ENCODE results near the gene RNF208.

Gene RNF208

DNA sequence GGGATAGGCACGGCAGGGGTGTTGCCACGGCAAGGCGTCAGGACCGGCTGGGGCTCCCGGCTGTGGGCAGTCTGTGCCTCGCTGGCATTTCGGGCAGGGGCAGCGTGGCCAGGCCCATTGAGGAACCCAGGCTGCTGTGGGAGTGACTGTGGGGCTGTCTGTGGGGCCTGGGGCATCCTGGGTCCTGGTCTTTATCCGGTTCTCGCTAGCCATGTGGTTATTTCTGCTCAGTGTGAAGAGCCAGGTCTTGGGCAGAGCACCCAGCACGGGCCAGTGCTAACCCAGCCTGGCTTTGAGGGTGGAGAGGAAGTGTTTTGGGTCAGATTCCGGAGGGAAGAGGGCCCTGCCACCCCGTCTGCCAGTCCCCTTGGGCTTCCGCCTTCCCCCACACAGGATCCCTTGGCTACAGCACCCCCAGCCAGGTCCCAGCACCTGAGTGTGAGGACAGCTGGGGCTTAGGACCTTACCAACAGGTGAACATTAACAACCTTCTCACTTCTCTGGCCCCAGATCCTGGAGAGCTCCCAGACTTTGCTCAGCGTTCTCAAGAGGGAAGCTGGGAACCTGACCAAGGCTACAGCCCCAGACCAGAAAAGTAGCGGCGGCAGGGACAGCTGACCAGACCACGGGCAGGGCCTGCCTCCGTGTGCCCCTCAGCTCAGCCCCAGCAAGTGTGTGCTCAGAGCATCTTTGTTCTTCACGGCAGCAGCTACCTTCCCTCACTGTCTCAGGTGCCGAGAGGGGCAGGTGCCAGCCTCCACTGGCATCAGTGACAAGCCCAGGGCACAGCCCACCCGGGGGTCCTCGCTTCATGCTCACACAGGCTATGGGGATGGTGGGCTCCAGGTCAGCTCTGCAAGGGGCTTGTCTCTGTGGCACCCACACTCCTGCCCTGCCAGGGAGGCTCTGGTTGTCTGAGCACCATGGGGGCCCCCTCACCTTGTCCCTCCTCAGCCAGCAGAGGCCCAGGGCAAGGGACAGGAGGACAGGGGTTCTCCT is 32.4 kb downstream of the RNF208 start:
- H3K36me3 ChIP-seq (ENCODE audit: control insufficient read depth, insufficient read depth, low read length, severe bottlenecking) = peaks cover 34% of the 10 kb centered on the region
- DNase-seq (ENCODE audit: low read depth) = no peak

DNA sequence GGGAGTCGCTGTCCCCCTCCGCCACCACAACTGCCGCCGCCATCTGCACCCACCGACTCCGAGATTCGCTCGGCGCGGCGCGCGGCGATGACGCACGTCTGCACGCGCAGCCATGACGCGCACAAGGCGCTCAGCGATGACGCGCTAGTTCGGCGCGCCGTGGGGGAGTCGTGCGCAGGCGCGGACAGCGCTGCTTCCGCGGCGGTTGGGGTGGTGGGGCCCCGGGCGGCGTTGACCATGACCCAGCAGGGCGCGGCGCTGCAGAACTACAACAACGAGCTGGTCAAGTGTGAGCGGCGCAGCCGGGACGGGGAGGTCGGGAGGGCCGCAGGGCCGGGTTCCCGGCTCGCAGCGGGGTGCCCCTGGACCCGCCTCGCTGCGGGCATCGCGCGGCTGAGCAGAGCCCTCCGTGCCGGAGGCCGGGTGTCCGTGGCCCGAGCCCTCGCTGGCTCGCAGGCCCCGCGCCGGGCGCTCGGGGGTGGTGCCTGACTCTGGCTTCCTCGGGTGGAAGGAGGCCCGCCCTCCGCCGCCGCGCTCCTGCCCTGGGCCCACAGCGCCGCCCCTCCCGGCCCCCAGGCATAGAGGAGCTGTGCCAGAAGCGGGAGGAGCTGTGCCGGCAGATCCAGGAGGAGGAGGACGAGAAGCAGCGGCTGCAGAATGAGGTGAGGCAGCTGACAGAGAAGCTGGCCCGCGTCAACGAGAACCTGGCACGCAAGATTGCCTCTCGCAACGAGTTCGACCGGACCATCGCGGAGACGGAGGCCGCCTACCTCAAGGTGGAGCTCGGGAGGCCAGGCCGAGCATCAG is 33.3 kb downstream of the RNF208 start, which contains the start of the genes ANAPC2 and SSNA1:
Gene ANAPC2 (minus strand): TSS at position 71 of the 807 bp plus-strand sequence. CDS start 28 bp downstream, at position 43.
Gene SSNA1 (plus strand): TSS at position 187 of the 807 bp plus-strand sequence. CDS start 51 bp downstream, at position 238.
- peak; percentile 96 for DNase-seq (ENCODE audit: low read depth)
- Histone ChIP-seq H3K9ac (ENCODE audit: low read length) (peak within 1 kb of the TSS; percentile 99), H3K36me3 (ENCODE audit: control insufficient read depth, insufficient read depth, low read length, severe bottlenecking) (peaks cover 43% of the 10 kb centered on the region), H3K4me1 (ENCODE audit: control insufficient read depth, insufficient read depth, low read length) (peaks cover 31% of the 10 kb centered on the region), H3K27me3 (replicated peaks; ENCODE audit: control insufficient read depth, insufficient read depth, low read length) (no peaks in the 10 kb centered on the region), H3K4me3 (ENCODE audit: low read length) (peak within 1 kb of the TSS; percentile 99), H3K9me3 (ENCODE audit: control insufficient read depth, low read length) (no peaks in the 10 kb centered on the region)

More for the DNA sequence above, 32.4 kb downstream of the RNF208 start:
- H3K27me3 ChIP-seq (replicated peaks; ENCODE audit: control insufficient read depth, insufficient read depth, low read length) = no peaks in the 10 kb centered on the region
- H3K9ac ChIP-seq (ENCODE audit: low read length) = peak overlapping the region; percentile 99
- peak overlapping the region; percentile 99 for H3K4me3 ChIP-seq (ENCODE audit: low read length)
- no peaks in the 10 kb centered on the region for H3K9me3 ChIP-seq (ENCODE audit: control insufficient read depth, low read length)
- peaks cover 31% of the 10 kb centered on the region for H3K4me1 ChIP-seq (ENCODE audit: control insufficient read depth, insufficient read depth, low read length)

DNA sequence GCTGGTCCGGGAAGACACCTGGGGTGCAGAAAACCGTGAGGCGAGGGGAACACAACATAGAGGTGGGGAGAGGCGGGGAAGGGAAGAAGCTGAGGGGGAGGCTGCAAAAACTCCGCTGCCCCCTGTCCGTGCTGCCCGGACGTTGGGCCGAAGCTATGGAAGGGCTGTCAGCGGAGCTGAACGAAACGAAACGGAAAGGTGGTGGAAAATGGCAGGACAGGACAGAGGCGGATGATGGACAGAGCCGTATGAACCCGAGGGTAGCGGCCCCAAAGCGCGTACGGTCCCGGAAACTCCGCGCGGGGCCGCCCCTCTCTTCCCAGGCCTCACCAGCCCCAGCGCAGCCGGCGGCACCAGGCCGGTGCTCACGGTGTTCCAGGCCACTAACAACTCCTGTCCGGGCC is 34.0 kb downstream of the RNF208 start:
- Histone ChIP-seq H3K4me1 (ENCODE audit: control insufficient read depth, insufficient read depth, low read length) (peaks cover 31% of the 10 kb centered on the region), H3K9ac (ENCODE audit: low read length) (peak overlapping the region; percentile 99), H3K27me3 (replicated peaks; ENCODE audit: control insufficient read depth, insufficient read depth, low read length) (no peaks in the 10 kb centered on the region), H3K36me3 (ENCODE audit: control insufficient read depth, insufficient read depth, low read length, severe bottlenecking) (peaks cover 49% of the 10 kb centered on the region), H3K4me3 (ENCODE audit: low read length) (peak overlapping the region; percentile 99), H3K9me3 (ENCODE audit: control insufficient read depth, low read length) (no peaks in the 10 kb centered on the region)
- no peak for DNase-seq (ENCODE audit: low read depth)

DNA sequence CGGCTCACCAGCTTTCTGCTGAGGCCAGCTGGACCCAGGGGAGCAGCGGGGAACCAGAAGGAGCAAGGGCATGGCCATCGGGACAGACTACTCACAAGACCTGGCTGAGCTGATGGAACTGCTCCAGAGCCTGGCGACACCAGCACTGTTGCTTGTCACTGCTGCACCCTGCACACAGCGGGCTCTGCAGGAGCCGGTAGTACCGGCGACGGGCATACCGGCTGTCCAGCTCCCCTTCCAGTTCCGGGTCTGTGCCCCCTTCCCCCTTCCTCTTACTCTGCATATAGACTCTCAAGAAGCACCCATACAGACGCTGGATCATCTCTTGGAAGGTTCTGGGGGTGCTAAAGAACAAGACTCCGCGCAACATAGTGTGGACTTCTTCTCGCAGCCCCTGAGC is 34.7 kb downstream of the RNF208 start:
- Histone ChIP-seq H3K4me3 (ENCODE audit: low read length) (peak overlapping the region; percentile 99), H3K9me3 (ENCODE audit: control insufficient read depth, low read length) (no peaks in the 10 kb centered on the region), H3K9ac (ENCODE audit: low read length) (peak overlapping the region; percentile 99), H3K4me1 (ENCODE audit: control insufficient read depth, insufficient read depth, low read length) (peaks cover 31% of the 10 kb centered on the region), H3K36me3 (ENCODE audit: control insufficient read depth, insufficient read depth, low read length, severe bottlenecking) (peaks cover 56% of the 10 kb centered on the region), H3K27me3 (replicated peaks; ENCODE audit: control insufficient read depth, insufficient read depth, low read length) (no peaks in the 10 kb centered on the region)
- no peak for DNase-seq (ENCODE audit: low read depth)

DNA sequence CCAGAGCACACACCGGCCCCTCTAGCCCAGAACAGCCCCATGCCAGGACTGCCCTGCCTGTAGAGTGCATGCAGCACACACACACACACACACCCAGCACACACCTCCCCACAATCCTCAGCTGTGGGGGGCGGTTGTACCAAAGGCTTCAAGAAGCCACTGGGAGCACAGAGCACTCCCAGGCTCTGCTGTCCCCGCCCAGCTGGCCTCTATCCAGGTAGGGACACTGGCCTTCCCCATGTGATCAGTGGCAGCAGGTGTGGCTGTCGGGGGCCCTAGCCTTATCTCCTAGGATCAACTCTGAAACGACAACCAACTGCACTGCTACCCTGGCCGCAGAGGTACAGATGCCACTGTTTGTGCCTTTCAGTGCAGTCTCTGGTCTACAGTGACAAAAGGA is 35.7 kb downstream of the RNF208 start:
- Histone ChIP-seq H3K4me1 (ENCODE audit: control insufficient read depth, insufficient read depth, low read length) (peaks cover 31% of the 10 kb centered on the region), H3K4me3 (ENCODE audit: low read length) (no peak overlapping the region), H3K9ac (ENCODE audit: low read length) (no peak overlapping the region), H3K36me3 (ENCODE audit: control insufficient read depth, insufficient read depth, low read length, severe bottlenecking) (peaks cover 55% of the 10 kb centered on the region), H3K9me3 (ENCODE audit: control insufficient read depth, low read length) (no peaks in the 10 kb centered on the region), H3K27me3 (replicated peaks; ENCODE audit: control insufficient read depth, insufficient read depth, low read length) (no peaks in the 10 kb centered on the region)
- DNase-seq (ENCODE audit: low read depth) = no peak

DNA sequence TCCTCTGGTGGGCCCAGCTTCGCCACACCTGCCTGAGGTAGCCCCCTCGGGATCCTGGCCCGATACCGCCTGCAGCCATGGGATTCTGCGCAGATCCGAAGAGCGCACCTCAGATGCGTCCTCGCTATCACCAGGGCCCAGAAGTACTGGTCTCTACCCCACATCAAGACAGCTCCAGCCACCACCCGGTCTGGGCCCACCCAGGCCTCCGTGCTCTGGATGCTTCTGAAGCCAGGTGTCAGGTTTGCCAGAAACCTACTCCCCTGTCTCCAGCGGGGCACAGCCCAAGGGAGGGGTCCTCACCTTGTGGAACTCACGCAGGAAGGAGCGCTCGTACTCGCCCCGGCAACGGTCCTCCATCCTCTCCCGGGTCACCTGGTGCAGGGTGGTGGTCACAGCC is 36.1 kb downstream of the RNF208 start:
- Histone ChIP-seq H3K9me3 (ENCODE audit: control insufficient read depth, low read length) (no peaks in the 10 kb centered on the region), H3K4me1 (ENCODE audit: control insufficient read depth, insufficient read depth, low read length) (peaks cover 31% of the 10 kb centered on the region), H3K36me3 (ENCODE audit: control insufficient read depth, insufficient read depth, low read length, severe bottlenecking) (peaks cover 55% of the 10 kb centered on the region), H3K9ac (ENCODE audit: low read length) (no peak overlapping the region), H3K27me3 (replicated peaks; ENCODE audit: control insufficient read depth, insufficient read depth, low read length) (no peaks in the 10 kb centered on the region), H3K4me3 (ENCODE audit: low read length) (no peak overlapping the region)
- DNase-seq (ENCODE audit: low read depth) = no peak

DNA sequence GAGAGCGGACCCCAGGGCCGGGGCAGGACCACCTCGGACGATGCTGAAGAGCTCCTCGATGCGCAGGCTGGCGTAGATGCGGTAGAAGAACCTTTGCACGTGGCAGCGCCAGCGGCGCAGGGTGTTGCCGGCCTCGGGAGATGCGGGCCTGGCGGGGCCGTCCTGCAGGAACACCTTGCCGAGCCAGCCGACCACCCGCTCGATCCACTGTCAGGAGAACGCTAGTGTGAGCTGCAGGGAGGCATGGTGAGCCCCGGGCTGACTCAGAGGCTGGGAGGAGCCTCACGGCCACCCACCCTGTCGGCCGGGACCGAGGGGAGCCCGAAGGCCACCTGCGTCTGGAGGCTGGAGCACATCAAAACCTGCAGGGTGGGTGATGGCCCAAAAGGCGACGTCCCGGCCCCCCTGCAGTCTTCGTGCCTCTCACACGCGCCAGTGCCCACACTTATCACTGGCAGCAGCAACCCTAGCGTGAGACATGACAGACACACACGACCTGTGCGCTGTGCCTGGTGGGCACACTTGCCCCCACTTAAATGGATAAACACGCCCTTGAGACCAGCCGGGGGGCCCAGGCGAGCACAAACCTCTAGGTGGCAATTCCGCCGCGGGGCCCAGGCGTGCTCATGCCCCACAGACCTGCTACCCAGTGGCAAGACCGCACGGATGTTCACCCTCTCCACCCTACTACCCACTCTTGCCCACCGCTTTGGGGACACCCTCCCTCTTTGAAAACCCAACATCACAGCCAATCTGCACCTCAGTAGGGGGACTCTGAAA is 37.0 kb downstream of the RNF208 start:
- Histone ChIP-seq H3K4me3 (ENCODE audit: low read length) (no peak overlapping the region), H3K9ac (ENCODE audit: low read length) (no peak overlapping the region), H3K9me3 (ENCODE audit: control insufficient read depth, low read length) (no peaks in the 10 kb centered on the region), H3K27me3 (replicated peaks; ENCODE audit: control insufficient read depth, insufficient read depth, low read length) (no peaks in the 10 kb centered on the region), H3K36me3 (ENCODE audit: control insufficient read depth, insufficient read depth, low read length, severe bottlenecking) (peaks cover 55% of the 10 kb centered on the region), H3K4me1 (ENCODE audit: control insufficient read depth, insufficient read depth, low read length) (peaks cover 29% of the 10 kb centered on the region)
- DNase-seq (ENCODE audit: low read depth) = no peak

DNA sequence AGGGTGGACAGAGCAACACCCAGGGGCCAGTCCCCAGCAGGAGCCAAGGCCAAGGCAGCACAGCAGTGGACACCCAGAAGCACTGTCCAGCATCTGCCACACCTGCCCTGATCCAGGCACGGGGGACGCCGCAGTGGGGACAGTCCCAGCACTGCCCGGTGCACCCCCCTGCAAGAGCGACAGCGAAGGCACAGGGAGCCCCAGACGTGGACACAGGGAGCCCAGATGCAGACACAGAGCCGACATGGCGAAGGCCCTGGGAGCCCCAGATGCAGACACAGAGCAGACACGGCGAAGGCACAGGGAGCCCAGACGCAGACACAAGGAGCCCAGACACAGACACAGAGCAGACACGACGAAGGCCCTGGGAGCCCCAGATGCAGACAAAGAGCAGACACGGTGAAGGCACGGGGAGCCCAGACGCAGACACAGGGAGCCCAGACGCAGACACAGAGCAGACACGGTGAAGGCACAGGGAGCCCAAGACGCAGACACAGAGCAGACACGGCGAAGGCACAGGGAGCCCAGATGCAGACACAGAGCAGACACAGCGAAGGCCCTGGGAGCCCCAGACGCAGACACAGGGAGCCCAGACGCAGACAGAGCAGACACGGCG is 38.0 kb downstream of the RNF208 start:
- no peak for DNase-seq (ENCODE audit: low read depth)
- no peak overlapping the region for H3K4me3 ChIP-seq (ENCODE audit: low read length)
- no peaks in the 10 kb centered on the region for H3K9me3 ChIP-seq (ENCODE audit: control insufficient read depth, low read length)
- H3K9ac ChIP-seq (ENCODE audit: low read length) = no peak overlapping the region
- H3K36me3 ChIP-seq (ENCODE audit: control insufficient read depth, insufficient read depth, low read length, severe bottlenecking) = peaks cover 61% of the 10 kb centered on the region
- H3K27me3 ChIP-seq (replicated peaks; ENCODE audit: control insufficient read depth, insufficient read depth, low read length) = no peaks in the 10 kb centered on the region
- H3K4me1 ChIP-seq (ENCODE audit: control insufficient read depth, insufficient read depth, low read length) = peaks cover 19% of the 10 kb centered on the region

DNA sequence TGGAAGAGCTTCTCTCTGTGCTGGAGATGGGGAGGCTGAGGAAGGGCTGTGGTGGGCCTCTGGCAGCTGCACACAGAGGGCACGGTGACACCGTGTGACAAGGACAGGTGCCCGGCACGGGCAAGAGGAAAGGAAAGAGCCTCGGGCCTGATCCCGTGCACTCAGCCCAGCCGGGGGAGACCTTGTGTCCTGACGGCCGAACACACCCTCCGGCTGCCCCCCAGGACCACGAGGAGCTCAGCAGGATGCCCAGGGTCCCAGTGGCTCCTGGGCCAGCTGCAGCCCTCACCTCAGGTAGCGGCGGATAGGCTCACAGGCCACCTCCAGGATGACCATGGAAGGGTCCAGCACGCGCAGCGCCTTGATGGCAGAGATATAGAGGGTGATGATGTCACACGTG is 39.2 kb downstream of the RNF208 start:
- Histone ChIP-seq H3K9ac (ENCODE audit: low read length) (no peak overlapping the region), H3K36me3 (ENCODE audit: control insufficient read depth, insufficient read depth, low read length, severe bottlenecking) (peaks cover 62% of the 10 kb centered on the region), H3K4me3 (ENCODE audit: low read length) (no peak overlapping the region)

DNA sequence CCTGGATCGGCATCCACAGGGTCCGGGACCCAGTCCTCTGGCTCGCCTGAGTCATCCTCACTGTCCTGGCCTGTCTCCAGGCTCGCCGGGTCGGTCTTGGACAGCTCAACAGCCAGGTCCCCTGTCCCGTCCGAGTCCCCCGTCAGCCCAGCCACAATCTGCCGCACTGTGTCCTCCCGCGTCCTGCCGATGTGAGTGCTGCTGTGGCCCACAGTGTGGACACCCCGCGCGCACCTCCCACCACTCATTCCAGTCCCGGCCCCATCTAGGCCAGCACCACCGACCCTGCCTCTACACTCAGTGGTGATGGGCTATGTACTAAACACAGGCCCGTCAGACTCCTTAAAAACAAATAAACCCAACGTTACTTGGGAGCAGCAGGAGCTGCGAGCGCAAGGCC is 40.4 kb downstream of the RNF208 start:
- H3K9me3 ChIP-seq (ENCODE audit: control insufficient read depth, low read length) = no peaks in the 10 kb centered on the region
- H3K36me3 ChIP-seq (ENCODE audit: control insufficient read depth, insufficient read depth, low read length, severe bottlenecking) = peaks cover 71% of the 10 kb centered on the region

More for the DNA sequence above, 39.2 kb downstream of the RNF208 start:
- H3K9me3 ChIP-seq (ENCODE audit: control insufficient read depth, low read length) = no peaks in the 10 kb centered on the region
- DNase-seq (ENCODE audit: low read depth) = no peak
- H3K27me3 ChIP-seq (replicated peaks; ENCODE audit: control insufficient read depth, insufficient read depth, low read length) = no peaks in the 10 kb centered on the region
- peaks cover 25% of the 10 kb centered on the region for H3K4me1 ChIP-seq (ENCODE audit: control insufficient read depth, insufficient read depth, low read length)

More for the DNA sequence above, 40.4 kb downstream of the RNF208 start:
- no peak for DNase-seq (ENCODE audit: low read depth)
- Histone ChIP-seq H3K4me1 (ENCODE audit: control insufficient read depth, insufficient read depth, low read length) (peaks cover 13% of the 10 kb centered on the region), H3K4me3 (ENCODE audit: low read length) (no peak overlapping the region), H3K9ac (ENCODE audit: low read length) (no peak overlapping the region), H3K27me3 (replicated peaks; ENCODE audit: control insufficient read depth, insufficient read depth, low read length) (no peaks in the 10 kb centered on the region)
